HG03103 (cell line): ENCODE measurements around the gene TMC7.

Experiments used
- ATAC-seq: cut with Tn5 transposase; IDR thresholded peaks from one replicate; pipeline ENCODE4 v1.9.1; 2021; ENCODE audit warnings: low read depth; ENCODE audit not compliant: unreplicated experiment

TMC7 gene

GRCh38 chr16:19086322-19087199, 102.8 kb downstream of the TMC7 start:
- ATAC-seq: peak; percentile 81

GRCh38 chr16:19088341-19088916, 104.7 kb downstream of the TMC7 start:
- no peak for ATAC-seq

- ATAC-seq: no peak
Observed at GRCh38 chr16:19089410-19089955, 105.7 kb downstream of the TMC7 start.

- no peak for ATAC-seq
Observed at GRCh38 chr16:19090916-19091315, 107.2 kb downstream of the TMC7 start.

- ATAC-seq: no peak
Observed at GRCh38 chr16:19092653-19093410, 109.1 kb downstream of the TMC7 start.

- ATAC-seq: no peak
Observed at GRCh38 chr16:19093631-19094541, 110.2 kb downstream of the TMC7 start.

- no peak for ATAC-seq
Observed at GRCh38 chr16:19094542-19095365, 111.0 kb downstream of the TMC7 start.

- no peak for ATAC-seq
Observed at GRCh38 chr16:19095654-19096053, 111.9 kb downstream of the TMC7 start.

- no peak for ATAC-seq
Observed at GRCh38 chr16:19098173-19098572, 114.4 kb downstream of the TMC7 start.

GRCh38 chr16:19102187-19102872, 118.6 kb downstream of the TMC7 start:
- ATAC-seq: no peak

- ATAC-seq: no peak
Observed at GRCh38 chr16:19104607-19105006, 120.9 kb downstream of the TMC7 start.

GRCh38 chr16:19105131-19105530, 121.4 kb downstream of the TMC7 start:
- no peak for ATAC-seq

- no peak for ATAC-seq
Observed at GRCh38 chr16:19105891-19106624, 122.3 kb downstream of the TMC7 start.

- ATAC-seq: no peak
Observed at GRCh38 chr16:19106625-19107020, 122.9 kb downstream of the TMC7 start.

GRCh38 chr16:19108409-19109287, 124.9 kb downstream of the TMC7 start:
- ATAC-seq: no peak

- no peak for ATAC-seq
Observed at GRCh38 chr16:19109288-19109664, 125.5 kb downstream of the TMC7 start.
